Naive thymus-derived CD4-positive, alpha-beta T cell (primary cell): Measurements from ENCODE around the gene TMEM108. TPM values are rescaled to one million over a fixed set of nuclear protein-coding genes. Genes with fewer than 3 reads are reported as not detected.

ENCODE experiments used
- ATAC-seq: fragments of 150-1000 bp; cut with Tn5 transposase; 2 replicates; pipeline ENCODE4 v1.10.0; 2021; ENCODE audit warnings: mild to moderate bottlenecking, moderate library complexity
- CTCF ChIA-PET: fragments of 350-600 bp; sonication (Branson Sonifier 250); formaldehyde crosslinking; loops from one replicate; lab custom pipeline; 2021; ENCODE audit warnings: antibody characterized with exemption; lab: Charles Lee
- POLR2A ChIA-PET: fragments of 350-600 bp; sonication (Branson Sonifier 250); formaldehyde crosslinking; loops from one replicate; lab custom pipeline; 2021; ENCODE audit warnings: antibody characterized with exemption, inconsistent platforms; lab: Charles Lee
- DNase-seq, 9 donors: peaks; one replicate each; pipeline versions ENCODE4 v3.0.0 to v3.0.0-alpha.2; 2020 to 2022; ENCODE audit warnings: mixed read lengths in 1 of 9
- H3K27ac ChIP-seq: one replicate; pipeline ENCODE4 v1.7.0; 2013; ENCODE audit warnings: mild to moderate bottlenecking, low read depth, low read length, moderate library complexity
- H3K27me3 ChIP-seq, 2 donors: one replicate each; pipeline ENCODE4 v1.7.0; 2013; ENCODE audit warnings: low read length in 2 of 2, mild to moderate bottlenecking in 2 of 2, moderate library complexity in 2 of 2; ENCODE audit not compliant: control insufficient read depth in 2 of 2, insufficient read depth in 2 of 2
- H3K36me3 ChIP-seq, 3 experiments: 1 replicate in 2 of 3; 2 replicates in 1 of 3; pipeline ENCODE4 v1.7.0; 2013; ENCODE audit warnings: low read length in 3 of 3, mild to moderate bottlenecking in 3 of 3, moderate library complexity in 1 of 3; ENCODE audit not compliant: insufficient read depth in 3 of 3, control insufficient read depth in 2 of 3
- H3K4me1 ChIP-seq, 2 donors: one replicate each; pipeline ENCODE4 v1.7.0; 2013; ENCODE audit warnings: low read length in 2 of 2, mild to moderate bottlenecking in 2 of 2, moderate library complexity in 1 of 2; ENCODE audit not compliant: control insufficient read depth in 2 of 2, insufficient read depth in 2 of 2
- H3K4me3 ChIP-seq: 2 replicates; pipeline ENCODE4 v1.7.0; 2013; ENCODE audit warnings: mild to moderate bottlenecking, low read length
- H3K9me3 ChIP-seq, 3 experiments: 1 replicate in 2 of 3; 2 replicates in 1 of 3; pipeline ENCODE4 v1.7.0; 2013; ENCODE audit warnings: low read length in 3 of 3; ENCODE audit not compliant: control insufficient read depth in 2 of 3
- H3K27ac Mint-ChIP-seq, 9 donors: one replicate each; pipeline ENCODE4 v1.8.0; 2020 to 2022; ENCODE audit warnings: mixed read lengths in 9 of 9, mild to moderate bottlenecking in 8 of 9, moderate library complexity in 5 of 9, inconsistent platforms in 2 of 9
- H3K27me3 Mint-ChIP-seq, 5 donors: one replicate each; pipeline ENCODE4 v1.8.0; 2021 to 2022; ENCODE audit warnings: mixed read lengths in 5 of 5, mild to moderate bottlenecking in 1 of 5
- H3K36me3 Mint-ChIP-seq, 5 donors: one replicate each; pipeline ENCODE4 v1.8.0; 2020 to 2022; ENCODE audit warnings: mixed read lengths in 5 of 5, mild to moderate bottlenecking in 3 of 5, inconsistent platforms in 1 of 5
- H3K4me1 Mint-ChIP-seq, 7 donors: one replicate each; pipeline ENCODE4 v1.8.0; 2020 to 2022; ENCODE audit warnings: mixed read lengths in 7 of 7, mild to moderate bottlenecking in 3 of 7, inconsistent platforms in 1 of 7
- H3K4me3 Mint-ChIP-seq, 10 donors: one replicate each; pipeline ENCODE4 v1.8.0; 2020 to 2022; ENCODE audit warnings: mild to moderate bottlenecking in 10 of 10, mixed read lengths in 10 of 10, moderate library complexity in 6 of 10, inconsistent platforms in 2 of 10
- H3K9me3 Mint-ChIP-seq, 11 donors: one replicate each; pipeline ENCODE4 v1.8.0; 2020 to 2022; ENCODE audit warnings: mixed read lengths in 11 of 11, mild to moderate bottlenecking in 4 of 11, inconsistent platforms in 1 of 11, moderate library complexity in 1 of 11
- intact Hi-C, 2 donors: fragments of 100-400 bp; cut with micrococcal nuclease; formaldehyde crosslinking; loops; one replicate each; pipeline ENCODE4 v1.15.1; 2023
- polyA plus RNA-seq, 2 donors: library from polyadenylated mRNA; unstranded; fragments of 300-500 nt; fragmentation: Illumina TruSeq; gene quantifications; one replicate each; pipeline ENCODE4 v1.2.3, GENCODE V29; 2021
- total RNA-seq, 6 experiments: library from RNA in 5 of 6; stranded (reverse) in 5 of 6; gene quantifications; 1 replicate in 5 of 6; 2 replicates in 1 of 6; pipeline ENCODE4 v1.2.3 and lab custom pipeline; 2021 to 2026

Gene TMEM108
- total and polyA plus RNA-seq, 7 experiments from 2014 or later, result not detected

DNA sequence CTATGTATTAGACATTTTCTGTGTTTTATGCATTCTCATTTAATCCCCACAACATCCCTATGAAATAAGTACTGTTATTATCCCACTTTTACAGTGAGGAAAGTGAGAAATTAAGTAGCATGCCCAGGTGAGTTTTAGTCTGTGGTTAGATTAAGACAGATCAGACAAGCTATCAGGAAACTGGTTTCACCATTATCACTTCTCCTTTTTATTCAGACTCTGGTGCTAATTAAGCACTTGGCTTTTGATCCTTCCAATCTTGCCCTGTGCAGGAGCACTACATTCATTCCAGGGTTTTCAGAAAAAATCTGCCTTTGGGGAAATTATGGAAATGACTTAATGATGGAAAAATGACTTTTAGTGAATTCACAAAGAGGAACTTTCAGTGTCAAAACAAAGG is 115.2 kb downstream of the TMEM108 start:
- H3K4me1 ChIP-seq, result no peaks in the 10 kb centered on the region
- H3K36me3 ChIP-seq, result no peaks in the 10 kb centered on the region
- no peak for DNase-seq
- H3K27ac ChIP-seq, result no peak overlapping the region
- Mint-ChIP-seq H3K4me1 (no peaks in the 10 kb centered on the region), H3K4me3 (no peak overlapping the region), H3K36me3 (no peaks in the 10 kb centered on the region), H3K27me3 (peaks cover 0 to 23% (median 5%) of the 10 kb centered on the region in 5 donors), H3K9me3 (peaks cover 1 to 15% (median 7%) of the 10 kb centered on the region in 11 donors), H3K27ac (no peak overlapping the region)
- no peaks in the 10 kb centered on the region for H3K27me3 ChIP-seq
- no peak for ATAC-seq
- H3K9me3 ChIP-seq, result no peaks in the 10 kb centered on the region
- H3K4me3 ChIP-seq, result no peak overlapping the region
- ChIA-PET CTCF (no interaction called here), POLR2A (no interaction called here)
- intact Hi-C loops, result no loop called here

DNA sequence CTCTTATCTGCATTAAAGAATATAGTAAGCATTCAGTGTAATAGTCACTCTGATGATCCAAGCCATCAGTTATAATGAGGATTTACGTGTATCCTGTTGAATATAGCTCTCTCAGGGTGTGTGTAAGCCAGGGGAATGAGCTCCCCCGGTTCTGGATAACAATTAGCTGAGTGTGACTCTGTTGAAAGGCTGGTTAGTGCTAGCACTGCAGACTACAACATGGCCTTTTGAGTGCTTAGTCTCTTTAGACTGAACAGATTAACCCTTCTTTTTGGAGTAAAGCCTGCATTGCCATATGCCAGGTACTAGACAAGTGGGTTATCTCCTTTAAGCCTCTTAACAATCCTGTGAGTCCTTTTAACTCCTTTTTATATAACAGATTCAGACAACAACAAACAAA is 119.5 kb downstream of the TMEM108 start:
- Histone ChIP-seq H3K27ac (no peak overlapping the region), H3K4me1 (no peaks in the 10 kb centered on the region), H3K27me3 (no peaks in the 10 kb centered on the region), H3K9me3 (no peaks in the 10 kb centered on the region), H3K4me3 (no peak overlapping the region), H3K36me3 (no peaks in the 10 kb centered on the region)
- Mint-ChIP-seq H3K4me1 (no peaks in the 10 kb centered on the region), H3K9me3 (peaks cover 0 to 12% (median 5%) of the 10 kb centered on the region in 11 donors), H3K36me3 (no peaks in the 10 kb centered on the region), H3K27me3 (peaks cover 0 to 27% (median 0%) of the 10 kb centered on the region in 5 donors), H3K4me3 (no peak overlapping the region), H3K27ac (no peak overlapping the region)
- no peak for ATAC-seq
- no peak for DNase-seq
- POLR2A ChIA-PET, result no interaction called here
- intact Hi-C loops, result no loop called here
- CTCF ChIA-PET, result no interaction called here

DNA sequence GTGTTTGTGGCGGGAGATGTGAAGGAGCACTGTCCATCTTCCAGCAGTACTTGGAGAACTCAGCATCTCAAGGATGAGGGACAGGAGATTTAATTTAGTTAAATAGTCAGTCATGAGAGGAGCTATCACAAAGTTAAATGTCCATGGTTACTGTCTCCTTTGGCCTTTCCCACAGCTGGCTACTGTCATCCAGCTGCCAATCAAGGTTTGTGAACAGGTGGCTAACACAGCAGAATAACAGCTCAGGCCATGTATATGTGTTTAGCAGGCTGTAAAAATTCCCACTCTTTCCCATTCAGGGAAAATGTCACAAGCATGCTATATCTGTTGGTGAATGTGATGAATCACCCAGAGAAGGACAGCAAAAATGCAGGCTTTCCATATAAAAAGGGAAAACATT is 120.5 kb downstream of the TMEM108 start:
- POLR2A ChIA-PET, result no interaction called here
- H3K36me3 ChIP-seq, result no peaks in the 10 kb centered on the region
- H3K4me1 Mint-ChIP-seq, result no peaks in the 10 kb centered on the region
- H3K27ac ChIP-seq, result no peak overlapping the region
- CTCF ChIA-PET, result no interaction called here
- H3K36me3 Mint-ChIP-seq, result no peaks in the 10 kb centered on the region
- H3K4me1 ChIP-seq, result no peaks in the 10 kb centered on the region
- H3K27me3 ChIP-seq, result no peaks in the 10 kb centered on the region
- intact Hi-C loops, result no loop called here
- H3K27ac Mint-ChIP-seq, result no peak overlapping the region
- H3K9me3 ChIP-seq, result no peaks in the 10 kb centered on the region
- no peak overlapping the region for H3K4me3 Mint-ChIP-seq
- peaks cover 0 to 6% (median 3%) of the 10 kb centered on the region in 11 donors for H3K9me3 Mint-ChIP-seq
- DNase-seq (no peak), ATAC-seq (no peak)
- peaks cover 0 to 23% (median 0%) of the 10 kb centered on the region in 5 donors for H3K27me3 Mint-ChIP-seq
- H3K4me3 ChIP-seq, result no peak overlapping the region

- H3K36me3 ChIP-seq, result no peaks in the 10 kb centered on the region
- POLR2A ChIA-PET, result no interaction called here
- H3K9me3 Mint-ChIP-seq, result peaks cover 0 to 5% (median 3%) of the 10 kb centered on the region in 11 donors
- no peaks in the 10 kb centered on the region for H3K4me1 ChIP-seq
- H3K9me3 ChIP-seq, result no peaks in the 10 kb centered on the region
- no peak overlapping the region for H3K4me3 ChIP-seq
- no peak overlapping the region for H3K27ac ChIP-seq
- H3K27me3 Mint-ChIP-seq, result peaks cover 0 to 27% (median 0%) of the 10 kb centered on the region in 5 donors
- DNase-seq, result no peak
- H3K4me3 Mint-ChIP-seq, result no peak overlapping the region
- no peaks in the 10 kb centered on the region for H3K36me3 Mint-ChIP-seq
- CTCF ChIA-PET, result no interaction called here
- no peak for ATAC-seq
- no peaks in the 10 kb centered on the region for H3K4me1 Mint-ChIP-seq
- intact Hi-C loops, result no loop called here
- no peaks in the 10 kb centered on the region for H3K27me3 ChIP-seq
- H3K27ac Mint-ChIP-seq, result no peak overlapping the region
Measured at GRCh38 chr3:133159498-133160475, 121.6 kb downstream of the TMEM108 start.

GRCh38 chr3:133161656-133162055 is 123.5 kb downstream of the TMEM108 start:
- peaks cover 0 to 4% (median 0%) of the 10 kb centered on the region in 11 donors for H3K9me3 Mint-ChIP-seq
- ChIA-PET CTCF (no interaction called here), POLR2A (no interaction called here)
- Histone ChIP-seq H3K4me3 (no peak overlapping the region), H3K4me1 (no peaks in the 10 kb centered on the region), H3K9me3 (no peaks in the 10 kb centered on the region), H3K27me3 (no peaks in the 10 kb centered on the region), H3K36me3 (no peaks in the 10 kb centered on the region), H3K27ac (no peak overlapping the region)
- H3K36me3 Mint-ChIP-seq, result no peaks in the 10 kb centered on the region
- intact Hi-C loops, result no loop called here
- H3K4me1 Mint-ChIP-seq, result no peaks in the 10 kb centered on the region
- H3K4me3 Mint-ChIP-seq, result no peak overlapping the region
- DNase-seq (no peak), ATAC-seq (no peak)
- peaks cover 0 to 27% (median 0%) of the 10 kb centered on the region in 5 donors for H3K27me3 Mint-ChIP-seq
- H3K27ac Mint-ChIP-seq, result no peak overlapping the region

DNA sequence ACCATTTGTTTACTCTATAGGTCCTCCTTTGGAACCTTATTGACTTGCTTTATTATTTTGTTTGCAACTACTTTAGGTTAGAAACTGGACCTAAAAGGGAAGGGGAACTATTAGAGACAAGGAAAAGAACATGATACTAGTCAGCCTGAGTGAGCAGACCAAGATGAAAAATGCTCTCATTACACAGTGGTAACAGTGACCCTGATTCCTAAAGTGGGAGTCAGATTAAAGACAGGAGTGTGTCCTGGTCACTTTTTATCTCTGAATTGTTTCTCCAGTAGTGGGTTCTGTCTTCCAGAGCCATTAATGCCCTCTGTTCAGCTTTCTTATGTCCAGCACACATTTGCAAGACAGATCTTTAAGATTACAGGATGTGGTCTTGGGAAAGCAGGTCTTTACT is 124.1 kb downstream of the TMEM108 start:
- ATAC-seq, result no peak
- ChIA-PET POLR2A (no interaction called here), CTCF (no interaction called here)
- intact Hi-C loops, result no loop called here
- H3K4me1 Mint-ChIP-seq, result no peaks in the 10 kb centered on the region
- Histone ChIP-seq H3K27me3 (no peaks in the 10 kb centered on the region), H3K4me1 (no peaks in the 10 kb centered on the region), H3K4me3 (no peak overlapping the region), H3K27ac (no peak overlapping the region), H3K9me3 (no peaks in the 10 kb centered on the region), H3K36me3 (no peaks in the 10 kb centered on the region)
- H3K4me3 Mint-ChIP-seq, result no peak overlapping the region
- H3K27ac Mint-ChIP-seq, result no peak overlapping the region
- no peak for DNase-seq
- peaks cover 0 to 4% (median 0%) of the 10 kb centered on the region in 11 donors for H3K9me3 Mint-ChIP-seq
- no peaks in the 10 kb centered on the region for H3K36me3 Mint-ChIP-seq
- H3K27me3 Mint-ChIP-seq, result peaks cover 0 to 22% (median 0%) of the 10 kb centered on the region in 5 donors
